IPS-NIHi11 (cell line): ENCODE results near the gene CHMP2A.
"Not testable (repeated sequence)": the region's sequence is repeated elsewhere in the genome, so short reads cannot be mapped to it uniquely, and the experiment has no call there.

Source experiments
- DNase-seq: peaks from one replicate; pipeline ENCODE4 v3.0.0; 2012; ENCODE audit warnings: mixed read lengths, low spot score

CHMP2A gene

GRCh38 chr19:58511353-58512208, 43.3 kb downstream of the CHMP2A start, which contains the start of gene SLC27A5:
SLC27A5 (minus strand) TSS chr19:58511992; CDS start chr19:58511955, 37 bp downstream.
- DNase-seq = no peak

- DNase-seq = no peak
Measured at GRCh38 chr19:58510084-58510862, 44.6 kb downstream of the CHMP2A start.

GRCh38 chr19:58509731-58510083, 45.2 kb downstream of the CHMP2A start:
- no peak for DNase-seq

DNA sequence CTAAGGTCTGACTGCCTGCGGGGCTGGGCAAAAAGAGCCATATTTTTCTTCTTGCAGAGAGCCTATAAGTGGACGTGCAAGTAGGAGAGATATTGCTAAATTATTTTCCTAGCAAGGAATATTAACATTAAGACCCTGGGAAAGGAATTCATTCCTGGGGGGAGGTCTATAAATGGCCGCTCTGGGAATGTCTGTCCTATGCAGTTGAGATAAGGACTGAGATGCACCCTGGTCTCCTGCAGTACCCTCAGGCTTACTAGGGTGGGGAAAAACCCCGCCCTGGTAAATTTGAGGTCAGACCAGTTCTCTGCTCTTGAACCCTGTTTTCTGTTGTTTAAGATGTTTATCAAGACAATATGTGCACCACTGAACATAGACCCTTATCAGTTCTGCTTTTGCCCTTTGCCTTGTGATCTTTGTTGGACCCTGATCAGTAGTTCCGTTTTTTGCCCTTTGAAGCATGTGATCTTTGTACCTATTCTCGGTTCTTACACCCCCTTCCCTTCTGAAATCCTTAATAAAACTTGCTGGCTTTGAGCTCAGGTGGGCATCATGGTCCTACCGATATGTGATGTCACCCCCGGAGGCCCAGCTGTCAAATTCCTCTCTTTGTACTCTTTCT, 47.2 kb downstream of the CHMP2A start:
- DNase-seq = not testable (repeated sequence)
